OCI-LY3 (cell line): ENCODE results near the gene CAD.

Source experiments
- H2AFZ ChIP-seq: fragments of 200-600, 300-600 bp; shearing (Covaris generic); 2 replicates; pipeline ENCODE4 v1.6.0; 2014; ENCODE audit warnings: antibody characterized with exemption, low read depth, low read length
- H3K27ac ChIP-seq: fragments of 200-600, 300-600 bp; sonication (generic); 2 replicates; pipeline ENCODE4 v1.5.1; 2014; ENCODE audit warnings: mild to moderate bottlenecking, low read length, moderate library complexity, mixed read lengths
- H3K27me3 ChIP-seq: fragments of 200-600, 300-600 bp; sonication (generic); 2 replicates; pipeline ENCODE4 v1.6.1; 2014; ENCODE audit warnings: low read depth, low read length, mixed read lengths
- H3K36me3 ChIP-seq: fragments of 200-600, 300-600 bp; sonication (generic); replicated peaks from 2 replicates; pipeline ENCODE3; 2014; ENCODE audit warnings: low read depth, low read length, mixed read lengths
- H3K4me1 ChIP-seq: fragments of 300-600, 200-600 bp; sonication (generic); 2 replicates; pipeline ENCODE4 v1.6.1; 2014; ENCODE audit warnings: low read length, mixed read lengths
- H3K4me2 ChIP-seq: fragments of 200-600, 300-600 bp; sonication (generic); 2 replicates; pipeline ENCODE4 v1.6.1; 2014; ENCODE audit warnings: low read length, mixed read lengths
- H3K4me3 ChIP-seq: fragments of 300-600, 200-600 bp; sonication (generic); 2 replicates; pipeline ENCODE4 v1.5.1; 2014; ENCODE audit warnings: antibody characterized with exemption, mild to moderate bottlenecking, low read length, moderate library complexity
- H3K79me2 ChIP-seq: fragments of 300-600, 200-600 bp; shearing (Covaris generic); 2 replicates; pipeline ENCODE4 v1.6.1; 2014; ENCODE audit warnings: mild to moderate bottlenecking, low read length, mixed read lengths
- H3K9ac ChIP-seq: fragments of 300-600, 200-600 bp; shearing (Covaris generic); 2 replicates; pipeline ENCODE4 v1.6.0; 2014; ENCODE audit warnings: mild to moderate bottlenecking, low read length, moderate library complexity
- H3K9me3 ChIP-seq: fragments of 200-600, 300-600 bp; shearing (Covaris generic); 2 replicates; pipeline ENCODE4 v1.6.1; 2014; ENCODE audit warnings: low read length, mixed read lengths; ENCODE audit not compliant: insufficient read depth
- H4K20me1 ChIP-seq: fragments of 200-600, 300-600 bp; sonication (generic); 2 replicates; pipeline ENCODE4 v1.6.1; 2016; ENCODE audit warnings: low read length, mixed read lengths; ENCODE audit not compliant: insufficient read depth
- EZH2phosphoT487 ChIP-seq: fragments of 200-600 bp; shearing (Covaris generic); IDR thresholded peaks from 2 replicates; pipeline ENCODE4 v1.6.1; 2018; ENCODE audit warnings: antibody characterized with exemption, mixed run types, low read depth
- TF ChIP-seq, protein P1 (sequence below): fragments of 200-600, 300-600 bp; sonication (generic); IDR thresholded peaks from 2 replicates; pipeline ENCODE4 v1.5.1; 2014; ENCODE audit warnings: antibody characterized with exemption, low read length, low read depth

CAD gene

DNA sequence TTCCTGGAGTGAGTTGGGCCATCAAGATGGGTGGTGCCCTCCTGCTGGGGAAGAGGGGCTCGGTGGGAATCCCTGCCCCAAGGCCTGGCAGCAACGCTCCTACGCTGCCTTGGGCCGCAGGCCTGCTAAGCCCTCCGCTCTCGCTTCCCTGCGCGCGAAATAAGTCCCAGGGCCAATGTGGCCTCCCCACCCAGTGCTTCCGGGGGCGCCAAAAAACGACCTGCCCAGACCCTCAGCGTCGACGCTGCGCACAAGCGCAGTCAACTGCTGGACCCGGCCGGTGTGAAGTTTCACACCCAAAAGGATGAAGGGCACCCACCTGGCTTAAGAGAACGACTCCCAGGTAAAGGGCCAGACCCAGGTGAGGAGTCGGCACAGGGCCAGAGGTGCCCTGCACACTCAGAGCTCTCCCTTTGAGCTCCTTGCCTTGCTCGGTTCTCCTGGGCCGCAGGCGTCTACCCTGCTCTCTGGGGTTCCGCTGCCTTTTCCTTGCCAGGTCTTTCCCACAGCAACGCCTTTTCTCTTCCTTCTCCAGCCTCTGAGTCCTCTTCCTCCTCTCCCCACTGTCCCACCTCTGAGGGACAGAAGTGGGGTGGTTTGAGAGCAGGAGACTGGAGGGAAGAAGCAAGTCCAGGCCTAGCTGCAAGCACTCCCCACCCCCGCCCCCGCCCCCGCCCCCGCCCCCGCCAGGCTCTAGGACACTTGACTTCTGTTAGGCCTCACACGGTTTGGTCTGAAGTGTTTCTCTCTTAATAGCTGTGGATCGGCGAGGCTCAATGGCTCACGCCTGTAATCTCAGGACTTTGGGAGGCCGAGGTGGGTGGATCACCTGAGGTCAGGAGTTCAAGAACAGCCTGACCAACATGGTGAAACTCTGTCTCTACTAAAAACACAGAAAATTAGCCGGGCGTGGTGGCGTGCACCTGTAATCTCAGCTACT is 58.3 kb downstream of the CAD start, which contains the start of gene DNAJC5G:
Gene DNAJC5G, plus strand, starts transcription at position 223 of the 940 bp plus-strand sequence. CDS start 1,296 bp downstream, outside the sequence.
- no peaks in the 10 kb centered on the region for H3K36me3 ChIP-seq
- H4K20me1 ChIP-seq = no peaks in the 10 kb centered on the region
- H3K4me1 ChIP-seq = peaks cover 16% of the 10 kb centered on the region
- H3K9ac ChIP-seq = no peak within 1 kb of the TSS
- no peak within 1 kb of the TSS for H3K27ac ChIP-seq
- TF ChIP-seq EZH2phosphoT487 = no peak
- TF ChIP-seq, protein P1, sequence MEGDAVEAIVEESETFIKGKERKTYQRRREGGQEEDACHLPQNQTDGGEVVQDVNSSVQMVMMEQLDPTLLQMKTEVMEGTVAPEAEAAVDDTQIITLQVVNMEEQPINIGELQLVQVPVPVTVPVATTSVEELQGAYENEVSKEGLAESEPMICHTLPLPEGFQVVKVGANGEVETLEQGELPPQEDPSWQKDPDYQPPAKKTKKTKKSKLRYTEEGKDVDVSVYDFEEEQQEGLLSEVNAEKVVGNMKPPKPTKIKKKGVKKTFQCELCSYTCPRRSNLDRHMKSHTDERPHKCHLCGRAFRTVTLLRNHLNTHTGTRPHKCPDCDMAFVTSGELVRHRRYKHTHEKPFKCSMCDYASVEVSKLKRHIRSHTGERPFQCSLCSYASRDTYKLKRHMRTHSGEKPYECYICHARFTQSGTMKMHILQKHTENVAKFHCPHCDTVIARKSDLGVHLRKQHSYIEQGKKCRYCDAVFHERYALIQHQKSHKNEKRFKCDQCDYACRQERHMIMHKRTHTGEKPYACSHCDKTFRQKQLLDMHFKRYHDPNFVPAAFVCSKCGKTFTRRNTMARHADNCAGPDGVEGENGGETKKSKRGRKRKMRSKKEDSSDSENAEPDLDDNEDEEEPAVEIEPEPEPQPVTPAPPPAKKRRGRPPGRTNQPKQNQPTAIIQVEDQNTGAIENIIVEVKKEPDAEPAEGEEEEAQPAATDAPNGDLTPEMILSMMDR = no peak
- H3K9me3 ChIP-seq = no peaks in the 10 kb centered on the region
- H3K4me2 ChIP-seq = no peak within 1 kb of the TSS
- no peaks in the 10 kb centered on the region for H3K79me2 ChIP-seq
- no peak within 1 kb of the TSS for H2AFZ ChIP-seq
- H3K4me3 ChIP-seq = no peak within 1 kb of the TSS
- peaks cover 13% of the 10 kb centered on the region; the same call in 1 of the 2 replicates for H3K27me3 ChIP-seq

DNA sequence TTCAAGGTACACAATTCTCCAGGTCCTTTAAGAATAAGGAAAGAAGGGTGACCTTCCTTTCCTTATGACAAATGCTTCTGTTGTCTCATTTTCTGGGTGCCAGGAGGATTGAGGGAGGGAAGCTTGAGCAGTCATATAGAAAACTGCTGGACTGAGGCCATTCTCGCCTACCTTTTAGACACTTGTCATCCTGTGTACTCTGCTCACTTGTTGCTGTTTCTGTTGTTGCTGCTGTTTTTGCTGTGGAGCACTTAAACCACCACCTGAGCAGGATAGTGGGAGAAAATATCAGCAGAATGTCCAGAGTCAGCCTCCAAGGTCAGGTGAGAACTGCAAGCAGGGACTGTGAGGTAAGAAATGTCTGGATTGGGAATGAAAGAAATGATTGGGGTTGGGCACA is 60.8 kb downstream of the CAD start:
- Histone ChIP-seq H3K9ac (no peak overlapping the region), H3K27me3 (peaks cover 15% of the 10 kb centered on the region; the same call in 1 of the 2 replicates), H3K4me1 (peaks cover 9% of the 10 kb centered on the region), H3K36me3 (no peaks in the 10 kb centered on the region), H3K9me3 (no peaks in the 10 kb centered on the region), H3K27ac (no peak overlapping the region), H3K4me3 (no peak overlapping the region), H2AFZ (no peak overlapping the region), H3K4me2 (no peak overlapping the region), H4K20me1 (no peaks in the 10 kb centered on the region), H3K79me2 (no peaks in the 10 kb centered on the region)
- TF ChIP-seq, protein P1 = no peak
- TF ChIP-seq EZH2phosphoT487 = no peak

DNA sequence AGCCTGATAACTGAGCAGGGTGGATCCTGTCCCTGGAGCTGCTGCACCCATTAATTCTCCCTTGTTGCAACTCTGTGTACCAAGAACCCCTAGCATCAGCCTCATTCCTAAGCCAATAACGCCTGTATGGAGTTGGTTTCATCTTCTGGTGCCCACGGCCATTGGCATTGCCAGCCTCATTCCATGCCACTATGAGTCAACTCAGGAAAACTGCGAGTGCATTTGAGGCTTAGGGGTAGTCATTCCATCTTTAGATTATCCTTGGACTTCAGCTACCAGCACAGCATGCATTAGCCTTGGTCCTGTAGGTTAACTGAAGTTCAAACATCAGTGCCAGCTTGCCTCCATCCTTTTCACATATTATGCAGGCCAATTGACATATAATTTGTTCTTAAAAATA is 63.7 kb downstream of the CAD start:
- peaks cover 11% of the 10 kb centered on the region; the same call in 1 of the 2 replicates for H3K27me3 ChIP-seq
- no peaks in the 10 kb centered on the region for H3K79me2 ChIP-seq
- no peaks in the 10 kb centered on the region for H3K9me3 ChIP-seq
- no peaks in the 10 kb centered on the region for H4K20me1 ChIP-seq
- H3K4me2 ChIP-seq = no peak overlapping the region
- TF ChIP-seq, protein P1 = no peak
- TF ChIP-seq EZH2phosphoT487 = no peak
- H2AFZ ChIP-seq = no peak overlapping the region
- H3K9ac ChIP-seq = no peak overlapping the region
- peaks cover 9% of the 10 kb centered on the region for H3K4me1 ChIP-seq
- H3K27ac ChIP-seq = no peak overlapping the region
- no peaks in the 10 kb centered on the region for H3K36me3 ChIP-seq
- H3K4me3 ChIP-seq = no peak overlapping the region

DNA sequence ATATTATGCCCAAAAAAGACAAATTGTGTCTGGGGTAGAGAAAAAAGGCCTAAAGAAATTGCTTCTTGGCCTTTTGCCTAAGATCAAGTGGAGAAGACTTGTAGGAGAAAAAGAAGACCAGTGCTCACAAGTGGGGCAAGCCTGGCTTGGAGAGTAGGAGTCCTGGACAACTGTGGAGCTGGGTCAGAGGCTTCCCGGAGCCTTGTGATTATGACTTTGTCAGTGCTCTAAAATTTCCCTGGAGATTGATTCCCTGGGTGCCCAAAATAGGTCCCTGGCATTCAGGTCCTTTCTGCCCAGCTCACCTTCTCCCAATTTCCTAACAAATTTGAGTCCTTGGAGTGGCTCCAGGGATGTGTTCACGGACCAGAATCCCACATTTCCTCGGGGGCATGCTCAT is 64.3 kb downstream of the CAD start:
- Histone ChIP-seq H3K36me3 (no peaks in the 10 kb centered on the region), H3K4me1 (peaks cover 9% of the 10 kb centered on the region), H2AFZ (no peak overlapping the region), H4K20me1 (no peaks in the 10 kb centered on the region), H3K4me3 (no peak overlapping the region), H3K9me3 (no peaks in the 10 kb centered on the region), H3K79me2 (no peaks in the 10 kb centered on the region), H3K4me2 (no peak overlapping the region), H3K27ac (no peak overlapping the region), H3K27me3 (peaks cover 9% of the 10 kb centered on the region; the same call in 1 of the 2 replicates), H3K9ac (no peak overlapping the region)
- TF ChIP-seq, protein P1 = no peak
- TF ChIP-seq EZH2phosphoT487 = no peak
